Activated naive CD4-positive, alpha-beta T cell treated with anti-CD3 and anti-CD28 coated beads for 36 hours (primary cell): ENCODE results near the gene NRXN3. TPM values are rescaled to one million over a fixed set of nuclear protein-coding genes. Genes with fewer than 3 reads are reported as not detected.
"Not testable (repeated sequence)": the region's sequence is repeated elsewhere in the genome, so short reads cannot be mapped to it uniquely, and the experiment has no call there.

Experiments used
- CTCF ChIA-PET: fragments of 350-600 bp; sonication (Branson Sonifier 250); formaldehyde crosslinking; loops from one replicate; lab custom pipeline; 2021; ENCODE audit warnings: antibody characterized with exemption; lab: Charles Lee
- DNase-seq: peaks from one replicate; pipeline ENCODE4 v3.0.0-alpha.2; 2020
- H3K27ac Mint-ChIP-seq: one replicate; pipeline ENCODE4 v1.8.0; 2021; ENCODE audit warnings: mild to moderate bottlenecking, mixed read lengths
- H3K27me3 Mint-ChIP-seq: one replicate; pipeline ENCODE4 v1.8.0; 2021; ENCODE audit warnings: low read depth, mixed read lengths
- H3K36me3 Mint-ChIP-seq: one replicate; pipeline ENCODE4 v1.8.0; 2021; ENCODE audit warnings: low read depth, mixed read lengths
- H3K4me1 Mint-ChIP-seq: one replicate; pipeline ENCODE4 v1.8.0; 2021; ENCODE audit warnings: low read depth, mixed read lengths
- H3K4me3 Mint-ChIP-seq: one replicate; pipeline ENCODE4 v1.8.0; 2021; ENCODE audit warnings: mild to moderate bottlenecking, moderate library complexity, mixed read lengths
- H3K9me3 Mint-ChIP-seq: one replicate; pipeline ENCODE4 v1.8.0; 2021; ENCODE audit warnings: mixed read lengths
- intact Hi-C: fragments of 100-400 bp; cut with micrococcal nuclease; formaldehyde crosslinking; loops from one replicate; pipeline ENCODE4 v1.15.1; 2023
- total RNA-seq, 2 experiments: library from RNA; stranded (reverse); gene quantifications; one replicate each; pipeline ENCODE4 v1.2.3, GENCODE V29; 2021

NRXN3 gene
- total RNA-seq, 2 experiments from 2014 or later: not detected

GRCh38 chr14:79767251-79767650, 1597.1 kb downstream of the NRXN3 start:
- H3K4me1 Mint-ChIP-seq: no peaks in the 10 kb centered on the region
- intact Hi-C loops: no loop called here

GRCh38 chr14:79767721-79768120, 1597.5 kb downstream of the NRXN3 start:
- H3K36me3 Mint-ChIP-seq, intact Hi-C loops, H3K4me1 Mint-ChIP-seq, H3K27me3 Mint-ChIP-seq, DNase-seq, H3K27ac Mint-ChIP-seq, H3K4me3 Mint-ChIP-seq, H3K9me3 Mint-ChIP-seq: not testable (repeated sequence)
- CTCF ChIA-PET: interaction anchor here (0.6 kb wide), 1 partner anchor 760 kb away, joined by 4 read pairs; no protein-coding TSS in a partner anchor

More at GRCh38 chr14:79767251-79767650, 1597.1 kb downstream of the NRXN3 start:
- peaks cover 4% of the 10 kb centered on the region for H3K9me3 Mint-ChIP-seq
- H3K4me3 Mint-ChIP-seq: no peak overlapping the region
- H3K27me3 Mint-ChIP-seq: no peaks in the 10 kb centered on the region
- no peaks in the 10 kb centered on the region for H3K36me3 Mint-ChIP-seq
- H3K27ac Mint-ChIP-seq: no peak overlapping the region
- CTCF ChIA-PET: interaction anchor here (0.6 kb wide), 1 partner anchor 761 kb away, joined by 4 read pairs; no protein-coding TSS in a partner anchor
- DNase-seq: no peak

- Mint-ChIP-seq H3K36me3 (no peaks in the 10 kb centered on the region), H3K4me3 (no peak overlapping the region), H3K4me1 (no peaks in the 10 kb centered on the region), H3K27ac (no peak overlapping the region), H3K27me3 (no peaks in the 10 kb centered on the region), H3K9me3 (peaks cover 3% of the 10 kb centered on the region)
- CTCF ChIA-PET: no interaction called here
- DNase-seq: no peak
- intact Hi-C loops: no loop called here
These were observed 1611.7 kb downstream of the NRXN3 start for GRCh38 chr14:79781882-79782281.

- Mint-ChIP-seq H3K27ac (no peak overlapping the region), H3K9me3 (peaks cover 5% of the 10 kb centered on the region), H3K4me3 (no peak overlapping the region), H3K27me3 (no peaks in the 10 kb centered on the region), H3K36me3 (no peaks in the 10 kb centered on the region), H3K4me1 (no peaks in the 10 kb centered on the region)
- CTCF ChIA-PET: no interaction called here
- DNase-seq: no peak
- intact Hi-C loops: no loop called here
These were observed 1612.9 kb downstream of the NRXN3 start for GRCh38 chr14:79783041-79783440.

GRCh38 chr14:79786522-79786921, 1616.3 kb downstream of the NRXN3 start:
- intact Hi-C loops: no loop called here
- Mint-ChIP-seq H3K36me3 (no peaks in the 10 kb centered on the region), H3K4me3 (no peak overlapping the region), H3K4me1 (no peaks in the 10 kb centered on the region), H3K27ac (no peak overlapping the region), H3K9me3 (peaks cover 5% of the 10 kb centered on the region), H3K27me3 (no peaks in the 10 kb centered on the region)
- CTCF ChIA-PET: no interaction called here
- no peak for DNase-seq

GRCh38 chr14:79788346-79788745, 1618.2 kb downstream of the NRXN3 start:
- intact Hi-C loops: no loop called here
- Mint-ChIP-seq H3K27ac (no peak overlapping the region), H3K36me3 (peaks cover 1% of the 10 kb centered on the region), H3K27me3 (no peaks in the 10 kb centered on the region), H3K4me1 (no peaks in the 10 kb centered on the region), H3K4me3 (no peak overlapping the region), H3K9me3 (peaks cover 5% of the 10 kb centered on the region)
- CTCF ChIA-PET: no interaction called here
- no peak for DNase-seq

- no peak for DNase-seq
- CTCF ChIA-PET: no interaction called here
- no peaks in the 10 kb centered on the region for H3K4me1 Mint-ChIP-seq
- H3K27ac Mint-ChIP-seq: no peak overlapping the region
- H3K9me3 Mint-ChIP-seq: peaks cover 5% of the 10 kb centered on the region
- H3K4me3 Mint-ChIP-seq: no peak overlapping the region
- H3K27me3 Mint-ChIP-seq: no peaks in the 10 kb centered on the region
- H3K36me3 Mint-ChIP-seq: peaks cover 1% of the 10 kb centered on the region
- intact Hi-C loops: no loop called here
These were observed 1621.0 kb downstream of the NRXN3 start for GRCh38 chr14:79791055-79791732.

GRCh38 chr14:79802093-79802492, 1631.9 kb downstream of the NRXN3 start:
- Mint-ChIP-seq H3K27me3 (no peaks in the 10 kb centered on the region), H3K27ac (no peak overlapping the region), H3K36me3 (no peaks in the 10 kb centered on the region), H3K4me1 (no peaks in the 10 kb centered on the region), H3K4me3 (no peak overlapping the region), H3K9me3 (no peaks in the 10 kb centered on the region)
- CTCF ChIA-PET: interaction anchor here (0.7 kb wide), 1 partner anchor 55 kb away, joined by 4 read pairs; no protein-coding TSS in a partner anchor
- intact Hi-C loops: no loop called here
- DNase-seq: no peak

- Mint-ChIP-seq H3K4me3 (no peak overlapping the region), H3K36me3 (no peaks in the 10 kb centered on the region), H3K9me3 (no peaks in the 10 kb centered on the region), H3K4me1 (no peaks in the 10 kb centered on the region), H3K27me3 (no peaks in the 10 kb centered on the region), H3K27ac (no peak overlapping the region)
- CTCF ChIA-PET: no interaction called here
- DNase-seq: no peak
- intact Hi-C loops: no loop called here
These were observed 1635.5 kb downstream of the NRXN3 start for GRCh38 chr14:79805636-79806035.

- H3K4me3 Mint-ChIP-seq: no peak overlapping the region
These were observed 1639.9 kb downstream of the NRXN3 start for GRCh38 chr14:79809849-79810612.

GRCh38 chr14:79820866-79821535, 1650.8 kb downstream of the NRXN3 start:
- H3K4me1 Mint-ChIP-seq: no peaks in the 10 kb centered on the region
- no peaks in the 10 kb centered on the region for H3K27me3 Mint-ChIP-seq
- H3K4me3 Mint-ChIP-seq: no peak overlapping the region
- no peak for DNase-seq
- no peak overlapping the region for H3K27ac Mint-ChIP-seq
- H3K9me3 Mint-ChIP-seq: no peaks in the 10 kb centered on the region
- CTCF ChIA-PET: no interaction called here
- intact Hi-C loops: no loop called here
- H3K36me3 Mint-ChIP-seq: no peaks in the 10 kb centered on the region

More at GRCh38 chr14:79809849-79810612, 1639.9 kb downstream of the NRXN3 start:
- H3K36me3 Mint-ChIP-seq: no peaks in the 10 kb centered on the region
- H3K4me1 Mint-ChIP-seq: no peaks in the 10 kb centered on the region
- CTCF ChIA-PET: no interaction called here
- H3K27ac Mint-ChIP-seq: no peak overlapping the region
- intact Hi-C loops: no loop called here
- no peaks in the 10 kb centered on the region for H3K9me3 Mint-ChIP-seq
- H3K27me3 Mint-ChIP-seq: no peaks in the 10 kb centered on the region
- DNase-seq: no peak

GRCh38 chr14:79822034-79822433, 1651.9 kb downstream of the NRXN3 start:
- Mint-ChIP-seq H3K4me3 (no peak overlapping the region), H3K36me3 (no peaks in the 10 kb centered on the region), H3K27me3 (peaks cover under 1% of the 10 kb centered on the region), H3K4me1 (no peaks in the 10 kb centered on the region), H3K27ac (no peak overlapping the region), H3K9me3 (no peaks in the 10 kb centered on the region)
- intact Hi-C loops: no loop called here
- no peak for DNase-seq
- CTCF ChIA-PET: no interaction called here
